GM23338 (cell line): ENCODE data around the gene GPR6. TPM values are rescaled to one million over a fixed set of nuclear protein-coding genes. Genes with fewer than 3 reads are reported as not detected.

Experiments
- ATAC-seq: fragments of 200-7000 bp; cut with Tn5 transposase; 3 replicates; pipeline ENCODE4 v1.9.1; 2020
- DNase-seq: peaks from one replicate; pipeline ENCODE4 v3.0.0-alpha.2; 2015; ENCODE audit warnings: low spot score
- H2AFZ ChIP-seq: fragments of 200-600 bp; sonication (generic); 2 replicates; pipeline ENCODE4 v1.8.0; 2016; ENCODE audit warnings: antibody characterized with exemption, mild to moderate bottlenecking, moderate library complexity
- H3F3A ChIP-seq: fragments of 200-600 bp; sonication (generic); replicated peaks from 2 replicates; pipeline ENCODE4 v1.8.0; 2017; ENCODE audit warnings: antibody characterized with exemption, mixed run types, low read depth
- H3K27ac ChIP-seq: fragments of 200-600 bp; sonication (generic); 2 replicates; pipeline ENCODE4 v1.6.1; 2016; ENCODE audit warnings: low read depth
- H3K27me3 ChIP-seq: fragments of 200-600 bp; sonication (generic); 2 replicates; pipeline ENCODE4 v1.8.0; 2016; ENCODE audit warnings: mild to moderate bottlenecking, mixed run types, moderate library complexity; ENCODE audit not compliant: insufficient read depth
- H3K36me3 ChIP-seq: fragments of 200-600 bp; sonication (generic); 2 replicates; pipeline ENCODE4 v1.8.0; 2016; ENCODE audit warnings: mild to moderate bottlenecking; ENCODE audit not compliant: insufficient read depth
- H3K4me1 ChIP-seq: fragments of 200-600 bp; sonication (generic); 2 replicates; pipeline ENCODE4 v1.8.0; 2016; ENCODE audit warnings: mild to moderate bottlenecking, moderate library complexity; ENCODE audit not compliant: insufficient read depth
- H3K4me2 ChIP-seq: fragments of 200-600 bp; sonication (generic); 2 replicates; pipeline ENCODE4 v1.7.1; 2017; ENCODE audit warnings: mixed run types
- H3K4me3 ChIP-seq: fragments of 200-600 bp; sonication (generic); 2 replicates; pipeline ENCODE4 v1.6.1; 2016; ENCODE audit warnings: mixed run types
- H3K79me2 ChIP-seq: fragments of 200-600 bp; sonication (generic); replicated peaks from 2 replicates; pipeline ENCODE4 v1.8.0; 2017; ENCODE audit warnings: mild to moderate bottlenecking; ENCODE audit not compliant: insufficient read depth
- H3K9me2 ChIP-seq: fragments of 200-600 bp; sonication (generic); 2 replicates; pipeline ENCODE4 v1.8.0; 2017; ENCODE audit not compliant: insufficient read depth
- H4K20me1 ChIP-seq: fragments of 200-600 bp; sonication (generic); replicated peaks from 2 replicates; pipeline ENCODE4 v1.8.0; 2017; ENCODE audit warnings: mild to moderate bottlenecking; ENCODE audit not compliant: insufficient read depth
- H3K27ac Mint-ChIP-seq: 2 replicates; pipeline ENCODE4 v1.8.0; 2020; ENCODE audit warnings: inconsistent platforms, mild to moderate bottlenecking, moderate library complexity, mixed read lengths
- H3K27me3 Mint-ChIP-seq: 3 replicates; pipeline ENCODE4 v1.8.0; 2022; ENCODE audit warnings: low read depth, mild to moderate bottlenecking, moderate library complexity, mixed read lengths, inconsistent platforms; ENCODE audit not compliant: insufficient read depth, poor library complexity
- H3K36me3 Mint-ChIP-seq: 3 replicates; pipeline ENCODE4 v1.8.0; 2021; ENCODE audit warnings: low read depth, mild to moderate bottlenecking, inconsistent platforms, moderate library complexity, mixed read lengths
- H3K4me1 Mint-ChIP-seq: 3 replicates; pipeline ENCODE4 v1.8.0; 2020; ENCODE audit warnings: mild to moderate bottlenecking, inconsistent platforms, mixed read lengths
- H3K4me3 Mint-ChIP-seq: 3 replicates; pipeline ENCODE4 v1.8.0; 2021; ENCODE audit warnings: moderate library complexity, mild to moderate bottlenecking, inconsistent platforms, mixed read lengths
- H3K9me3 Mint-ChIP-seq: 3 replicates; pipeline ENCODE4 v1.8.0; 2020; ENCODE audit warnings: moderate library complexity, mild to moderate bottlenecking, inconsistent platforms, mixed read lengths
- CREB1 ChIP-seq: fragments of 250-450 bp; sonication (Bioruptor Pico); IDR thresholded peaks from 2 replicates; pipeline ENCODE4 v1.5.0; 2020; ENCODE audit warnings: low read depth, mild to moderate bottlenecking, moderate library complexity
- CTCF ChIP-seq, 2 experiments: fragments of 200-600 bp in 1 of 2; sonication (generic) in 1 of 2; conservative IDR thresholded peaks; 2 replicates each; pipeline versions ENCODE4 v1.5.1 to v1.6.1; 2016 to 2017; ENCODE audit warnings: antibody characterized with exemption in 2 of 2, low read depth in 2 of 2, mild to moderate bottlenecking in 2 of 2, moderate library complexity in 1 of 2
- EZH2 ChIP-seq: fragments of 200-600 bp; sonication (generic); IDR thresholded peaks from one replicate; pipeline ENCODE4 v1.8.0; 2017; ENCODE audit warnings: antibody characterized with exemption, mild to moderate bottlenecking, low read depth; ENCODE audit not compliant: unreplicated experiment
- EZH2phosphoT487 ChIP-seq: fragments of 200-600 bp; sonication (generic); IDR thresholded peaks from one replicate; pipeline ENCODE4 v1.8.1; 2018; ENCODE audit warnings: antibody characterized with exemption; ENCODE audit not compliant: unreplicated experiment
- JUNB ChIP-seq: IDR thresholded peaks from one replicate; pipeline ENCODE4 v1.6.1; 2016; ENCODE audit warnings: antibody characterized with exemption; ENCODE audit not compliant: unreplicated experiment
- NANOG ChIP-seq: IDR thresholded peaks from 2 replicates; pipeline ENCODE4 v1.6.1; 2016; ENCODE audit warnings: antibody characterized with exemption, borderline replicate concordance
- POLR2AphosphoS5 ChIP-seq: IDR thresholded peaks from 2 replicates; pipeline ENCODE4 v1.6.1; 2016; ENCODE audit warnings: antibody characterized with exemption, low read depth
- REST ChIP-seq: IDR thresholded peaks from one replicate; pipeline ENCODE4 v1.6.1; 2018; ENCODE audit warnings: antibody characterized with exemption; ENCODE audit not compliant: unreplicated experiment
- STAT1 ChIP-seq: IDR thresholded peaks from one replicate; pipeline ENCODE4 v1.6.1; 2016; ENCODE audit warnings: antibody characterized with exemption; ENCODE audit not compliant: unreplicated experiment
- ZNF114 ChIP-seq: fragments of 250-450 bp; sonication (Bioruptor Pico); IDR thresholded peaks from 2 replicates; pipeline ENCODE4 v1.5.0; 2020; ENCODE audit warnings: mild to moderate bottlenecking, moderate library complexity
- ZNF331 ChIP-seq: fragments of 250-450 bp; sonication (Bioruptor Pico); IDR thresholded peaks from 2 replicates; pipeline ENCODE4 v1.5.0; 2020; ENCODE audit warnings: low read depth, mild to moderate bottlenecking, moderate library complexity
- polyA plus RNA-seq: library from polyadenylated mRNA; unstranded; fragments of >200 nt; fragmentation: Nextera tagmentation; extraction: Ambion mirVana; gene quantifications from 2 replicates; pipeline ENCODE4 v1.2.1, GENCODE V29; 2016
- total RNA-seq: library from RNA; depleted of rRNA; stranded (reverse); fragments of >200 nt; shearing (Covaris generic); gene quantifications from 2 replicates; pipeline ENCODE4 v1.2.3, GENCODE V29; 2014

Gene GPR6
- total and polyA plus RNA-seq, 2 experiments from 2014 or later, result 0.49 TPM; not detected in 1

GRCh38 chr6:109964949-109965348 is 13.2 kb upstream of the GPR6 start:
- Histone ChIP-seq H3F3A (no peaks in the 10 kb centered on the region), H3K36me3 (no peaks in the 10 kb centered on the region), H2AFZ (no peak overlapping the region), H3K9me2 (no peaks in the 10 kb centered on the region), H4K20me1 (no peaks in the 10 kb centered on the region), H3K79me2 (no peaks in the 10 kb centered on the region), H3K27ac (no peak overlapping the region), H3K4me2 (no peak overlapping the region), H3K27me3 (no peaks in the 10 kb centered on the region), H3K4me3 (no peak overlapping the region), H3K4me1 (no peaks in the 10 kb centered on the region)
- H3K9me3 Mint-ChIP-seq, result peaks cover 24% of the 10 kb centered on the region
- no peak overlapping the region for H3K4me3 Mint-ChIP-seq
- TF ChIP-seq REST, result no peak
- TF ChIP-seq EZH2phosphoT487, result no peak
- no peak for TF ChIP-seq ZNF331 (CRISPR knock-in tag)
- TF ChIP-seq CTCF (conservative IDR thresholded peaks at IDR 0.05; ENCODE audit: low read depth in 2 of 2), result no peak
- no peak for TF ChIP-seq EZH2
- no peak for TF ChIP-seq ZNF114 (CRISPR knock-in tag)
- no peak for TF ChIP-seq CREB1 (CRISPR knock-in tag)
- no peak for TF ChIP-seq JUNB
- no peak for TF ChIP-seq NANOG
- no peak for TF ChIP-seq STAT1
- H3K27me3 Mint-ChIP-seq, result peaks cover 9% of the 10 kb centered on the region
- peaks cover 12% of the 10 kb centered on the region for H3K4me1 Mint-ChIP-seq
- no peak for ATAC-seq
- no peak overlapping the region for H3K27ac Mint-ChIP-seq
- no peak for DNase-seq
- H3K36me3 Mint-ChIP-seq, result peaks cover 12% of the 10 kb centered on the region; the same call in 2 of the 3 replicates

GRCh38 chr6:109966299-109966698 is 11.8 kb upstream of the GPR6 start:
- DNase-seq (no peak), ATAC-seq (no peak)
- Histone ChIP-seq H3K4me1 (no peaks in the 10 kb centered on the region), H3K79me2 (no peaks in the 10 kb centered on the region), H2AFZ (no peak overlapping the region), H3K27me3 (no peaks in the 10 kb centered on the region), H3F3A (no peaks in the 10 kb centered on the region), H3K27ac (no peak overlapping the region), H3K9me2 (no peaks in the 10 kb centered on the region), H3K4me2 (no peak overlapping the region), H3K4me3 (no peak overlapping the region), H4K20me1 (no peaks in the 10 kb centered on the region), H3K36me3 (no peaks in the 10 kb centered on the region)
- H3K4me3 Mint-ChIP-seq, result no peak overlapping the region
- no peak overlapping the region for H3K27ac Mint-ChIP-seq
- peaks cover 22% of the 10 kb centered on the region for H3K4me1 Mint-ChIP-seq
- TF ChIP-seq STAT1 (no peak), JUNB (no peak), POLR2AphosphoS5 (no peak)
- H3K9me3 Mint-ChIP-seq, result peaks cover 24% of the 10 kb centered on the region
- peaks cover 12% of the 10 kb centered on the region; the same call in 2 of the 3 replicates for H3K36me3 Mint-ChIP-seq
- H3K27me3 Mint-ChIP-seq, result peaks cover 9% of the 10 kb centered on the region
